H1 (cell line): ENCODE measurements around the gene GTF2I. TPM values are rescaled to one million over a fixed set of nuclear protein-coding genes. Genes with fewer than 3 reads are reported as not detected.

Experiments used
- CTCF ChIA-PET: fragments of 300-600 bp; sonication (Branson Sonifier 250); formaldehyde crosslinking; loops from one replicate; lab custom pipeline; 2021; ENCODE audit not compliant: partially characterized antibody; lab: Charles Lee
- POLR2A ChIA-PET: fragments of 300-600 bp; sonication (Branson Sonifier 250); formaldehyde crosslinking; loops from one replicate; lab custom pipeline; 2021; ENCODE audit warnings: inconsistent platforms; ENCODE audit not compliant: partially characterized antibody; lab: Charles Lee
- DNase-seq, 2 experiments: peaks; one replicate each; pipeline versions ENCODE4 v3.0.0 to v3.0.0-alpha.2; 2010 to 2022; ENCODE audit warnings: low spot score in 2 of 2, low read depth in 1 of 2, mixed read lengths in 1 of 2
- FAIRE-seq: peaks from 2 replicates; lab custom pipeline; 2011; peaks lifted over from hg19 to GRCh38; lab: Jason Lieb, UNC
- H2AFZ ChIP-seq: 2 replicates; pipeline ENCODE4 v1.8.1; 2012; ENCODE audit warnings: low read length, inconsistent platforms
- H2AK5ac ChIP-seq: 2 replicates; pipeline ENCODE4 v1.6.1; 2013; ENCODE audit warnings: low read depth, low read length
- H2BK120ac ChIP-seq: replicated peaks from 2 replicates; pipeline ENCODE3; 2013; ENCODE audit warnings: low read depth, low read length, inconsistent platforms
- H2BK12ac ChIP-seq: 2 replicates; pipeline ENCODE4 v1.6.1; 2013; ENCODE audit warnings: low read depth, low read length
- H2BK15ac ChIP-seq: 2 replicates; pipeline ENCODE4 v1.6.1; 2013; ENCODE audit warnings: low read length
- H2BK20ac ChIP-seq: 2 replicates; pipeline ENCODE4 v1.6.1; 2013; ENCODE audit warnings: low read length
- H2BK5ac ChIP-seq: 2 replicates; pipeline ENCODE4 v1.6.1; 2013; ENCODE audit warnings: low read depth, low read length
- H3K14ac ChIP-seq: 2 replicates; pipeline ENCODE4 v1.6.1; 2013; ENCODE audit warnings: inconsistent platforms; ENCODE audit not compliant: insufficient read length
- H3K18ac ChIP-seq: 2 replicates; pipeline ENCODE4 v1.6.1; 2013; ENCODE audit warnings: low read length; ENCODE audit errors: extremely low read depth
- H3K23ac ChIP-seq: 2 replicates; pipeline ENCODE4 v1.6.1; 2013; ENCODE audit warnings: inconsistent platforms; ENCODE audit not compliant: insufficient read length
- H3K23me2 ChIP-seq: 2 replicates; pipeline ENCODE4 v1.6.1; 2013; ENCODE audit warnings: low read depth, low read length
- H3K27ac ChIP-seq: 2 replicates; pipeline ENCODE4 v1.6.1; 2011; ENCODE audit warnings: low read depth, low read length, inconsistent platforms
- H3K27me3 ChIP-seq, 4 experiments: replicated peaks in 1 of 4; 1 replicate in 1 of 4; 2 replicates in 3 of 4; pipeline versions ENCODE4 v1.6.1 to v1.8.1; 2011 to 2013; ENCODE audit warnings: low read length in 3 of 4, mild to moderate bottlenecking in 3 of 4, inconsistent platforms in 2 of 4, mixed read lengths in 2 of 4, moderate library complexity in 1 of 4; ENCODE audit not compliant: control insufficient read depth in 3 of 4, insufficient read depth in 3 of 4; ENCODE audit errors: extremely low read depth in 1 of 4
- H3K36me3 ChIP-seq, 4 experiments: 2 replicates each; pipeline versions ENCODE4 v1.6.1 to v1.8.1; 2011 to 2013; ENCODE audit warnings: mild to moderate bottlenecking in 4 of 4, low read length in 3 of 4, moderate library complexity in 2 of 4, control low read depth in 1 of 4, inconsistent platforms in 1 of 4; ENCODE audit not compliant: insufficient read depth in 4 of 4, control insufficient read depth in 2 of 4
- H3K4ac ChIP-seq: replicated peaks from 2 replicates; pipeline ENCODE3; 2013; ENCODE audit warnings: low read length, low read depth, mixed read lengths, inconsistent platforms; ENCODE audit not compliant: insufficient read length
- H3K4me1 ChIP-seq, 4 experiments: replicated peaks in 1 of 4; 1 replicate in 1 of 4; 2 replicates in 3 of 4; pipeline versions ENCODE4 v1.6.1 to v1.8.1; 2011 to 2013; ENCODE audit warnings: low read length in 3 of 4, inconsistent platforms in 2 of 4, mixed read lengths in 1 of 4; ENCODE audit not compliant: insufficient read depth in 4 of 4, control insufficient read depth in 3 of 4
- H3K4me2 ChIP-seq, 2 experiments: 2 replicates each; pipeline versions ENCODE4 v1.6.1 to v1.8.1; 2011 to 2013; ENCODE audit warnings: low read depth in 2 of 2, low read length in 2 of 2, control low read depth in 1 of 2, inconsistent platforms in 1 of 2, mild to moderate bottlenecking in 1 of 2; ENCODE audit not compliant: insufficient read depth in 1 of 2
- H3K4me3 ChIP-seq, 4 experiments: fragments of 200-600, 300-600 bp in 1 of 4; sonication (generic), shearing (Covaris generic), sonication (Bioruptor Twin) in 1 of 4; 2 replicates each; pipeline versions ENCODE4 v1.5.1 to v1.8.1; 2011 to 2016; ENCODE audit warnings: low read length in 4 of 4, low read depth in 3 of 4, control low read depth in 2 of 4, inconsistent platforms in 2 of 4, mild to moderate bottlenecking in 2 of 4, mixed read lengths in 1 of 4, moderate library complexity in 1 of 4; ENCODE audit not compliant: insufficient read depth in 2 of 4; ENCODE audit errors: extremely low read depth in 1 of 4
- H3K56ac ChIP-seq: replicated peaks from 2 replicates; pipeline ENCODE3; 2013; ENCODE audit warnings: low read depth, mild to moderate bottlenecking, mixed read lengths, low read length, inconsistent platforms; ENCODE audit not compliant: insufficient read length
- H3K79me1 ChIP-seq: 2 replicates; pipeline ENCODE4 v1.6.1; 2013; ENCODE audit warnings: low read depth, low read length, control low read depth
- H3K79me2 ChIP-seq, 2 experiments: 2 replicates each; pipeline versions ENCODE4 v1.6.1 to v1.8.1; 2012 to 2013; ENCODE audit warnings: low read length in 2 of 2, mild to moderate bottlenecking in 2 of 2, inconsistent platforms in 1 of 2; ENCODE audit not compliant: insufficient read depth in 2 of 2, control insufficient read depth in 1 of 2
- H3K9ac ChIP-seq, 4 experiments: replicated peaks in 1 of 4; 1 replicate in 1 of 4; 2 replicates in 3 of 4; pipeline versions ENCODE4 v1.6.1 to v1.8.1; 2011 to 2013; ENCODE audit warnings: low read depth in 3 of 4, low read length in 3 of 4, control low read depth in 2 of 4, mild to moderate bottlenecking in 2 of 4, moderate library complexity in 2 of 4, inconsistent platforms in 1 of 4; ENCODE audit errors: extremely low read depth in 1 of 4
- H3K9me3 ChIP-seq, 2 experiments: 2 replicates each; pipeline versions ENCODE4 v1.6.1 to v1.8.1; 2012 to 2013; ENCODE audit warnings: mild to moderate bottlenecking in 2 of 2, moderate library complexity in 2 of 2, control low read depth in 1 of 2, inconsistent platforms in 1 of 2, low read depth in 1 of 2, low read length in 1 of 2, mixed read lengths in 1 of 2; ENCODE audit not compliant: insufficient read depth in 2 of 2
- H4K20me1 ChIP-seq, 2 experiments: replicated peaks in 1 of 2; 2 replicates each; pipeline versions ENCODE3 to v1.8.1; 2011 to 2013; ENCODE audit warnings: inconsistent platforms in 2 of 2, low read length in 2 of 2, mild to moderate bottlenecking in 1 of 2; ENCODE audit not compliant: insufficient read depth in 2 of 2, control insufficient read depth in 1 of 2
- H4K5ac ChIP-seq: 2 replicates; pipeline ENCODE4 v1.6.1; 2013; ENCODE audit warnings: low read length, low read depth, mixed read lengths, inconsistent platforms; ENCODE audit not compliant: insufficient read length
- H4K8ac ChIP-seq: 2 replicates; pipeline ENCODE4 v1.8.0; 2013; ENCODE audit warnings: mild to moderate bottlenecking, moderate library complexity, low read length, inconsistent platforms; ENCODE audit not compliant: insufficient read depth; ENCODE audit errors: extremely low read depth
- H4K91ac ChIP-seq: replicated peaks from 2 replicates; pipeline ENCODE3; 2013; ENCODE audit warnings: low read length, mixed read lengths, inconsistent platforms; ENCODE audit not compliant: insufficient read length
- CBX5 ChIP-seq: fragments of 300-800, 300-1000 bp; sonication (generic); IDR thresholded peaks from 2 replicates; pipeline ENCODE4 v1.7.1; 2016; ENCODE audit warnings: antibody characterized with exemption, low read length, low read depth
- EGR1 ChIP-seq: IDR thresholded peaks from 2 replicates; pipeline ENCODE4 v1.6.1; 2011; ENCODE audit warnings: low read depth, low read length, borderline replicate concordance
- FOSL1 ChIP-seq: IDR thresholded peaks from 2 replicates; pipeline ENCODE4 v1.6.1; 2011; ENCODE audit warnings: mild to moderate bottlenecking, low read depth, low read length, moderate library complexity; ENCODE audit not compliant: insufficient read depth
- GTF2F1 ChIP-seq: IDR thresholded peaks from 2 replicates; pipeline ENCODE4 v1.6.1; 2012; ENCODE audit warnings: low read depth, low read length, improper control_type of control experiment, borderline replicate concordance
- HDAC6 ChIP-seq: IDR thresholded peaks from one replicate; pipeline ENCODE4 v1.7.1; 2012; ENCODE audit warnings: low read depth, mild to moderate bottlenecking, inconsistent platforms, low read length, moderate library complexity
- MAFK ChIP-seq: IDR thresholded peaks from 2 replicates; pipeline ENCODE4 v1.6.1; 2012; ENCODE audit warnings: low read depth, mild to moderate bottlenecking, improper control_type of control experiment, low read length
- POLR2AphosphoS5 ChIP-seq: IDR thresholded peaks from 2 replicates; pipeline ENCODE4 v1.6.1; 2011; ENCODE audit warnings: low read depth, low read length
- SIN3A ChIP-seq, 2 experiments: IDR thresholded peaks in 1 of 2; conservative IDR thresholded peaks in 1 of 2; 2 replicates each; pipeline ENCODE4 v1.6.1; 2011 to 2012; ENCODE audit warnings: low read length in 2 of 2, improper control_type of control experiment in 1 of 2, low read depth in 1 of 2, mild to moderate bottlenecking in 1 of 2
- TAF7 ChIP-seq: optimal IDR thresholded peaks from 2 replicates; pipeline ENCODE3; 2011; ENCODE audit warnings: low read depth, mild to moderate bottlenecking, inconsistent platforms, low read length, moderate library complexity, borderline replicate concordance
- TCF12 ChIP-seq: IDR thresholded peaks from 2 replicates; pipeline ENCODE4 v1.6.1; 2011; ENCODE audit warnings: low read depth, mild to moderate bottlenecking, low read length
- YY1 ChIP-seq: IDR thresholded peaks from 2 replicates; pipeline ENCODE4 v1.6.1; 2011; ENCODE audit warnings: low read depth, mild to moderate bottlenecking, low read length
- WGBS, 2 experiments: shearing (Covaris generic) in 1 of 2; methylation state at CpG; one replicate each; pipeline versions ENCODE4 v1.1.6 to v1.1.7; 2013 to 2015; ENCODE audit warnings: low lambda C conversion rate in 2 of 2, mixed read lengths in 2 of 2, inconsistent platforms in 1 of 2, low coverage in 1 of 2, missing lambda C conversion rate in 1 of 2; ENCODE audit not compliant: insufficient replicate concordance in 2 of 2, insufficient coverage in 1 of 2, insufficient read length in 1 of 2; ENCODE audit errors: extremely low coverage in 1 of 2, missing lambda C conversion rate in 1 of 2; 5-methylcytosine and 5-hydroxymethylcytosine counted together
- polyA plus RNA-seq, 7 experiments: library from polyadenylated mRNA; depleted of rRNA in 3 of 7; stranded (reverse) in 5 of 7; unstranded in 2 of 7; fragments of >200 nt in 5 of 7; fragments of 200-250 nt in 2 of 7; gene quantifications; 1 replicate in 5 of 7; 2 replicates in 1 of 7; 4 replicates in 1 of 7; pipeline versions ENCODE4 v1.2.1 to v1.2.3, GENCODE V29; 2011 to 2013; ENCODE audit warnings: missing spikeins in 2 of 7, mixed read lengths in 2 of 7
- total RNA-seq: library from RNA; stranded (reverse); fragmentation: NEBNext Ultra II Directional; extraction: Animal tissue kit (Norgen Biotek cat#: 25700); gene quantifications from 2 replicates; pipeline ENCODE4 v1.2.1, GENCODE V29; 2021

GTF2I gene
- total and polyA plus RNA-seq, 2 of the 8 experiments (the other 6 are each of a cell fraction or from before 2014, with no cell fraction given) = 46.7 to 316 TPM

GRCh38 chr7:74671602-74672001 lies 14.1 kb downstream of the GTF2I start:
- Histone ChIP-seq H2BK5ac (no peak overlapping the region), H3K9ac (no peak overlapping the region), H3K79me1 (peaks cover 2% of the 10 kb centered on the region), H3K27me3 (no peaks in the 10 kb centered on the region), H3K23me2 (no peaks in the 10 kb centered on the region), H4K8ac (no peak overlapping the region), H3K4me2 (no peak overlapping the region), H4K91ac (no peak overlapping the region), H2BK15ac (no peak overlapping the region), H3K36me3 (peaks cover 0 to 26% (median 0%) of the 10 kb centered on the region in 4 experiments; a peak in 3 of 8 replicates), H2BK120ac (no peak overlapping the region), H3K9me3 (no peaks in the 10 kb centered on the region), H3K56ac (no peak overlapping the region), H3K27ac (no peak overlapping the region), H2BK12ac (no peak overlapping the region), H2BK20ac (no peak overlapping the region), H3K18ac (no peak overlapping the region), H4K5ac (no peak overlapping the region), H3K4me3 (no peak overlapping the region), H3K14ac (no peak overlapping the region), H2AFZ (no peak overlapping the region), H3K23ac (no peak overlapping the region), H2AK5ac (no peak overlapping the region), H4K20me1 (peaks cover 2 to 7% of the 10 kb centered on the region in 2 experiments), H3K4ac (no peak overlapping the region), H3K4me1 (no peaks in the 10 kb centered on the region), H3K79me2 (peaks cover 17 to 98% of the 10 kb centered on the region in 2 experiments)
- no peak for DNase-seq
- ChIA-PET CTCF (interaction anchor here (1.4 kb wide), 1 partner anchor 16 kb away, joined by 4 read pairs; no protein-coding TSS in a partner anchor), POLR2A (interaction anchor here (0.8 to 3.1 kb wide), 3 partner anchors 10 to 13 kb away, joined by 4 to 14 read pairs (median 12); no protein-coding TSS in a partner anchor)
- WGBS, 2 experiments = 91% methylated on average over 6 of the region's 6 CpGs; no CpG with 5 or more reads in 1 of the 2 experiments
- FAIRE-seq = no peak
- no peak for TF ChIP-seq SIN3A (conservative IDR thresholded peaks at IDR 0.05 in 1 of 2, IDR thresholded peaks at IDR 0.05 in 1 of 2; ENCODE audit: low read depth in 1 of 2, low read length in 2 of 2)
- TF ChIP-seq POLR2AphosphoS5 = no peak
- no peak for TF ChIP-seq EGR1
- no peak for TF ChIP-seq MAFK
- no peak for TF ChIP-seq TCF12
- TF ChIP-seq GTF2F1 = no peak
- no peak for TF ChIP-seq HDAC6
- no peak for TF ChIP-seq YY1
- no peak for TF ChIP-seq TAF7
- no peak for TF ChIP-seq FOSL1
- no peak for TF ChIP-seq CBX5
